ENCODE data around the gene LAMA4. TPM values are rescaled to one million over a fixed set of nuclear protein-coding genes. Genes with fewer than 3 reads are reported as not detected.

The LAMA4 gene
- total RNA-seq, 4 donors from 2014 or later: 212 to 265 (median 238) TPM

- TF ChIP-seq, protein P1, sequence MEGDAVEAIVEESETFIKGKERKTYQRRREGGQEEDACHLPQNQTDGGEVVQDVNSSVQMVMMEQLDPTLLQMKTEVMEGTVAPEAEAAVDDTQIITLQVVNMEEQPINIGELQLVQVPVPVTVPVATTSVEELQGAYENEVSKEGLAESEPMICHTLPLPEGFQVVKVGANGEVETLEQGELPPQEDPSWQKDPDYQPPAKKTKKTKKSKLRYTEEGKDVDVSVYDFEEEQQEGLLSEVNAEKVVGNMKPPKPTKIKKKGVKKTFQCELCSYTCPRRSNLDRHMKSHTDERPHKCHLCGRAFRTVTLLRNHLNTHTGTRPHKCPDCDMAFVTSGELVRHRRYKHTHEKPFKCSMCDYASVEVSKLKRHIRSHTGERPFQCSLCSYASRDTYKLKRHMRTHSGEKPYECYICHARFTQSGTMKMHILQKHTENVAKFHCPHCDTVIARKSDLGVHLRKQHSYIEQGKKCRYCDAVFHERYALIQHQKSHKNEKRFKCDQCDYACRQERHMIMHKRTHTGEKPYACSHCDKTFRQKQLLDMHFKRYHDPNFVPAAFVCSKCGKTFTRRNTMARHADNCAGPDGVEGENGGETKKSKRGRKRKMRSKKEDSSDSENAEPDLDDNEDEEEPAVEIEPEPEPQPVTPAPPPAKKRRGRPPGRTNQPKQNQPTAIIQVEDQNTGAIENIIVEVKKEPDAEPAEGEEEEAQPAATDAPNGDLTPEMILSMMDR (IDR thresholded peaks at IDR 0.05; ENCODE audit: low read depth): no peak
Measured at GRCh38 chr6:112187736-112188135, 66.6 kb downstream of the LAMA4 start.

- TF ChIP-seq, protein P1 (IDR thresholded peaks at IDR 0.05; ENCODE audit: low read depth): no peak
Measured at GRCh38 chr6:112184951-112185350, 69.4 kb downstream of the LAMA4 start.

DNA sequence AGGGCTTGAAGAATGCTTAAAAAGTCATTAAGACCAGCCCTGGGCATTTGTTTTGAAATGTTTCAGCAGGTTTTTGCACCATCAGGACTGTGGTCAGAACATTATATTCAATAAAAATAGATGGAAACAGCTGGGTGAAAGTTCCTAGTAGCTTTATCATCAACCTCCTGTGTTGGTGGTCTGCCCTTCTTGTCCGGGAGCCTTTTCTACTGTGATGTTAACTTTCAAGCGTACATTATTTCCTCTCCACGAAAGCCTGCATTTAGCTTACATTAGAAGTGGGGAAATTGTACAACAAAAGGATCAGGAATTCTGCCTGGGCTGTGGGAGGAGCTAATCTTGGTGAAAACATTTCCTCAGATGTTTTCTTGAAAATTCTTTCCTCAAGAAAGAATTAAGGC is 71.1 kb downstream of the LAMA4 start:
- TF ChIP-seq, protein P1 (IDR thresholded peaks at IDR 0.05; ENCODE audit: low read depth): no peak

GRCh38 chr6:112181130-112181529 is 73.2 kb downstream of the LAMA4 start:
- TF ChIP-seq, protein P1 (IDR thresholded peaks at IDR 0.05; ENCODE audit: low read depth): no peak

GRCh38 chr6:112180095-112180820 is 74.1 kb downstream of the LAMA4 start:
- TF ChIP-seq, protein P1 (IDR thresholded peaks at IDR 0.05; ENCODE audit: low read depth): no peak

- TF ChIP-seq, protein P1 (IDR thresholded peaks at IDR 0.05; ENCODE audit: low read depth): no peak
Measured at GRCh38 chr6:112179631-112180030, 74.7 kb downstream of the LAMA4 start.

GRCh38 chr6:112178846-112179245 is 75.5 kb downstream of the LAMA4 start:
- TF ChIP-seq, protein P1 (IDR thresholded peaks at IDR 0.05; ENCODE audit: low read depth): no peak
